SK-N-MC (cell line): ENCODE results near the gene LIN52.

Experiments used
- EZH2 ChIP-seq: fragments of 200-600 bp; sonication (generic); IDR thresholded peaks from one replicate; pipeline ENCODE4 v1.6.1; 2017; ENCODE audit warnings: antibody characterized with exemption
- POLR2AphosphoS5 ChIP-seq: IDR thresholded peaks from 2 replicates; pipeline ENCODE4 v1.6.1; 2012; ENCODE audit warnings: mild to moderate bottlenecking, low read depth, low read length, borderline replicate concordance

DNA sequence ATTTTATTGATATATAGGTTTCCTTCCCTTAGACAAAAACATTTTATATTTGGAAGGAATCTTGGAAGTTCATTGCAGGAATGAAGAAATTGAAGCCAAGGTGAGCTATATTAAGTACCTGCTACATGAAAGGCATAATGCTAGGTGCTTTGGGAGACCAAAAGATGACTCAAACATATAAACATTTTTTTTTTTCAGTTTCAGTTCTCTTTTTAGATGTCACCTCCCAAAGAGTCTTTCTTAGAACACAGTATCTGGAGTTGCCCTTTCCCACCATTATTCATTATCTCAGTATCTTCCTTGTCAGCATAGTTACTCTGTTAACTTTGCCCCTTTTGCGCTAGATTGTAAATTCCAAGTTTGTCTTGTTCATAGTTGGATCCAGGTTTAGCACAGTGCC lies 1.1 kb downstream of the LIN52 start:
- TF ChIP-seq POLR2AphosphoS5 (no peak), EZH2 (no peak)
